Bone marrow (tissue), 2 donors: Measurements from ENCODE around the gene SCN8A.
"Not testable (repeated sequence)": the region's sequence is repeated elsewhere in the genome, so short reads cannot be mapped to it uniquely, and the experiment has no call there.

Experiments used
- DNase-seq, 2 donors: peaks; one replicate each; lab custom pipeline; 2025; lab: John Stamatoyannopoulos, UW

Gene SCN8A

DNA sequence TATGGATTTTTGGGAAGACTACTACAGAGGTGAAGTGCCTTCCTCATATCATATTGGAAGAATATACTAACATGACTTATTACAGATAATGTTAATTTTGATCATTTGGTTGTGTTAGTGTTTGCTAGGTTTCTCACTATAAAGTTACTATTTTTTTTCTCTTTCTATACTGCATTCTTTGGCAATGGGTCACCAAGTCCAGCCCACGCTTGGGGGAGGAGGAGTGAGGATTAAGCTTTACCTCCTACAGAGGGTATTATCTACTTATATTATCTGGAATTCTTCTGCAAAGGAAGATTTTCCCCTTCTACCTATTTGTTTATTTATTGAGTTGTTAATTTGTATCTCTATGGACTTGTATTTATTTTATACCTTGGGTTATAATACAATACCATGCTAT is 31.5 kb downstream of the SCN8A start:
- DNase-seq, result no peak

DNA sequence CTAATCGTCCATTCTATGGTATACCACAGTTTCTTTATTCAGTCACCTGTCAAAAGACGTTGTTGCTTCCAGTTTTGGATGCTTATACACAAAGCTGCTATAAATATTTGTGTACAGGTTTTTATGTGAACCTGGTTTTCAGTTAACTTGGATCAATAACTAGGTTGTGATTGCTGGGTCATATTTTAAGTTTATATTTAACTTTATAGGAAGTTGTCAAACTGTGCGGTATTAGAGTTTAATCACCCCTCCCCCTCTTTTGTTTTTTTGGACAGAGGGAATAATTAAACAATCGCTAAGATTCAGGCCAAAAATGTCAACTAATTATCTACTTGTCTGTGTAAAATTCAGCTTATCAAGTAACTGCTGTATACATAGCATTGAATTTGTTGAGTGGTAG is 34.3 kb downstream of the SCN8A start:
- DNase-seq, result no peak

DNA sequence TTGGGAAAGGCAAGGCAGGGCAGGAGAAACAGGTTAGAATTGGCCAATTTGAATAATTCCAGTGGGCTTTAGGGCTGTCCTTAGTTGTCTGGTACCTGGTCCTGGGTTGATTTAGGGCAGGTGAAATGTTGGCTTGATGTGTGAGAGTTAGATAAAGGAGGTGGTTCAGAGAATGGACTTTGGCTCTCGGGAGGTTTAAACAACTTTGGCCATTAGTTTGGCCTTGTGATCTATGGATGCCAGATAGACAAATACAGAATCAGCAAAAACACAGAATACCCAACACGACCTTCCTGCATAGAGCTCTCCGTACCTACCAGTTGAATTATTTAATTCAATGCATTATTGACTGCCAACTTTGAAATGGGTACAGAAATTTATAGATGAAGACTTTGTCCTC is 35.1 kb downstream of the SCN8A start:
- no peak for DNase-seq

- DNase-seq, result no peak
These were observed 35.6 kb downstream of the SCN8A start for GRCh38 chr12:51626629-51627028.

DNA sequence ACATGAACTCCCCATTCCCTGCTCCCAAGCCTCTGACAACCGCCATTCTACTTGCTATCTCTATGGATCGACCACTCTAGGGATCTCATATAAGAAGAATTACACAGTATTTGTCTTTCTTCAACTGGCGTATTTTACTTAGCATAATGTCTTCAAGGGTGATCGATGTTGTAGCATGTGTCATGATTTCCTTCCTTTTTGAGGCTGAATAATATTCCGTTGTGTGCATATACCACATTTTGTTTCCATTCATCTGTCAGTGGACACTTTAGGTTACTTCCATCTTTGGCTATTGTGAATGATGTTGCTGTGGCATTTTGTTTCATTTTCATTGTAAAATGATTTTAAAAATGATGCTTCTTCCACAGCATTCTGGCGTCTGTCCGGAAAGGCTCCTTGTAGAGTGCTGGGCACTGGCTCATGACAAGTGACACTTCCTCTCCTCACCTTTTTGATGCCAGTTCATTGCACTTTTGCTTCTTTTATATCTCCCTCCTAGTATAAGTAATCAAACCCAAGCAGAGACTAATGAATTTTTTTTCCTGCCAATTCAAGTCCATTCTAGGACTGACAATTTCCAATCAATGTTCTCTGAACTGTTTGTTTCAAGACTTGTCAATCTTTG is 39.3 kb downstream of the SCN8A start:
- DNase-seq, result no peak

DNA sequence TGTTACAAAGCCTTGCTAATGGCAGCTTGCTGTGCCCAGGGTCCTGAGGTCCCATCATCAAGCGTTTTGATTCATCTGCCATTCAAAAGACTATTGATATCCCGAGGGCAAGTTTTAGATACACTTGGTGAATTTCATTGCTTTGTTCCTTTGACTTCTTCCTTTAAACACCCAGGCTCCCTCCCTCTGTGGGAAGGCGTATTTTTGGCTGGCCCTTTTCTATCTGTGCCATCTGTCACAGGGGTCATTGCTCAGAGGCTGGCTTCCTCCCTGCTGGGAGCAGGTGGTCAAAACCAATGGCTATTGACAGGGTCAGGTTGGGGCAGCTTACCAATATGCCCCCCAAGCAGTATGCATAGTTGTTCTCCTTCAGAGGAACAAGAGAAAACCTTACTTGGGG is 40.0 kb downstream of the SCN8A start:
- DNase-seq, result no peak

- no peak for DNase-seq
These were observed 40.6 kb downstream of the SCN8A start for GRCh38 chr12:51631591-51631990.

GRCh38 chr12:51632623-51633022 is 41.6 kb downstream of the SCN8A start:
- no peak for DNase-seq

GRCh38 chr12:51635346-51635745 is 44.3 kb downstream of the SCN8A start:
- DNase-seq, result no peak

- DNase-seq, result no peak
These were observed 45.5 kb downstream of the SCN8A start for GRCh38 chr12:51636581-51636980.

GRCh38 chr12:51636986-51637385 is 46.0 kb downstream of the SCN8A start:
- no peak for DNase-seq

- no peak for DNase-seq
These were observed 48.3 kb downstream of the SCN8A start for GRCh38 chr12:51639361-51639760.

DNA sequence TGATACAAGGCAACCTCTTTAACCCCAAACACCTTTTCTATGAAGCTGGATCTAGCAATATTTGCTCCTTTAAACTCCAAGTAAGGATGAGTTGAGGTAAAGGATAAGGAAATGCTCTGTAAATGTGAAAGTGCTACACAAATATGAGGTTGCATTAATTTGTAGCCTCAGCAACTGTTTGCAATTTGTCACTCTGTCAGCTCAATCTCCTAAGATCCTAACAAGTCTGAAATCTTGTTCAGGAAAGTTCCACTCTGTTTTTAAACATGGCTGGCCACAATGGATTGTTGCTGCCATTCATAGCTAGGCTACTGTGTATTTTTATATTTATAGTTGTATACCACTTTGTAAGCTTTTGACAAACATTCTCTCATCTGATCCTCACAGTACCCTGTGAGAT is 51.3 kb downstream of the SCN8A start:
- no peak for DNase-seq

GRCh38 chr12:51643951-51644350 is 52.9 kb downstream of the SCN8A start:
- DNase-seq, result no peak

DNA sequence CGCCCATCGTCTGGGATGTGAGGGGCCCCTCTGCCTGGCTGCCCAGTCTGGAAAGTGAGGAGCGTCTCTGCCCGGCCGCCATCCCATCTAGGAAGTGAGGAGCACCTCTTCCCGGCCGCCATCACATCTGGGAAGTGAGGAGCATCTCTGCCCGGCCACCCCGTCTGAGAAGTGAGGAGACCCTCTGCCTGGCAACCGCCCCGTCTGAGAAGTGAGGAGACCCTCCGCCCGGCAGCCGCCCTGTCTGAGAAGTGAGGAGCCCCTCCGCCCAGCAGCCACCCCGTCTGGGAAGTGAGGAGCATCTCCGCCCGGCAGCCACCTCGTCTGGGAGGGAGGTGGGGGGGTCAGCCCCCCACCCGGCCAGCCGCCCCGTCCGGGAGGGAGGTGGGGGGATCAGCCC is 53.7 kb downstream of the SCN8A start:
- not testable (repeated sequence) for DNase-seq

DNA sequence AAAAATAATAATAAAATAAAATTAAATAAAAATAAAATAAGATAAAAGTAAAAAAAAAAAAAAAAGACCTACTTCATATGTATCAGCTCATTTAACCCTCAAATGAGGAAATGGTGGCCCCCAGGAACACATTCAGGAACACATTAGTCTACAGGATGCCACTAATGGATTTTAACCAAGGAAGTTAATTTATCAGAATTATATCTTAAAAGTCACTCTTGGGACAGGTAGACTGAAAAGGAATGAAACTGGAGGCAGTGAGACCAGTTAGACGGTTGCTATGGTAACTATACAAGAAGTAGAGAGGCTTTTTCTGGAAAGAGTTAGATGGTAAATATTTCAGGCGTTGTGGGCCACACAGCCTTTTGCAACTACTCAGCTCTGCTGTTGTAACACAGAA is 54.9 kb downstream of the SCN8A start:
- DNase-seq, result no peak

GRCh38 chr12:51647647-51648046 is 56.6 kb downstream of the SCN8A start:
- DNase-seq, result no peak

DNA sequence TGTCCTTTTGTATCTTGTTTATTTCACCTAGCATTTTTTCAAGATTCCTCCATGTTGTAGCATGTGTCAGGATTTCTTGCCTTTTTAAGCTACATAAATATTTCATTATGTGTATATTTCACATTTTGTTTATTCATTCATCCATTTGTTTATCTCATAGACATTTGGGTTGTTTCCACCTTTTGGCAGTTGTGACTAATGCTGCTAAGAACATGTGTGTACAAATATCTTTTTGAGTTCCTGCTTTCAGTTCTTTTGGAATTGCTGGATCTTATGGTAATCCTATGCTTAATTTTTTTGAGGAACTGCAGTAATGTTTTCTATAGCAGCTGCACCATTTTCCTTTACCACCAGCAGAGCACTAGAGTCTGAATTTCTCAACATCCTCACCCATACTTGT is 62.4 kb downstream of the SCN8A start:
- DNase-seq, result no peak

DNA sequence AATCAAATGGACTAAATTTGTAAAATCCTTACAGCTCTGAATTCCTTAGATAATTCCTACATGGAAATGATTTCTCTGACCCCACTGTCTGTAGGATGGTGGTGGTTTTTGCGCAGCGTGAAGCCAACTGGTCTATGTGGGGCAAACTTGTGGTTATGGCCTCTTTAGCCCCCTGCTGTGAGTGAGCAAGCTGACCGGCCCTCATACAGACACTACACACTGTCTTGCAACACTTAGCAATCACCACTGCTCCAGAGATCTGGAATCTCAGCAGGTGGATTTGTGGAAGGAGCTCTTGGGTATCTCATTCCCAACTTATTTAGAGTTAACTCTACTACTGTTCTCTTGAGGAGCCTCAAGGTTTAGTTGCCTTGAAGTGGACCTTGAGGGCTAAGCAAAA is 70.2 kb downstream of the SCN8A start:
- DNase-seq, result no peak

DNA sequence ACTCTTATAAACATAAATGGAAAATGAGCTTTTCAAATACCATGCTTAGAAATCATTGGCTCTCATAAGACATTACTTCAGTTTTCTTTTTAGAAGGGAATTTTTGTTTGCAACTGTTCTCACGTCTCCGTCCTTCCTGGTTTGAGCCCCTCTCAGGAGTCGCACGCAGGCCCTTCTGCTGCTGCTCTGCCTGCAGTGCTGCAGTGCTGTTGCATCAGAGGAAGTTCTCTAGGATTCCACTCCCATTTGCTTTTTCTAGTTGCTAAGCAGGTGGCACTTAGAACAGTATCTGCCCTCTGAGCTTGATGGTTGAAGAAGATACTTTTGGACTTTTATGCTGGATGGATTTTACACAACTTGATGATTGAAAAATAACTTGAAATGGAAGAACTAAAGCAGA is 70.8 kb downstream of the SCN8A start:
- DNase-seq, result no peak

GRCh38 chr12:51662728-51663154 is 71.7 kb downstream of the SCN8A start:
- no peak for DNase-seq

DNA sequence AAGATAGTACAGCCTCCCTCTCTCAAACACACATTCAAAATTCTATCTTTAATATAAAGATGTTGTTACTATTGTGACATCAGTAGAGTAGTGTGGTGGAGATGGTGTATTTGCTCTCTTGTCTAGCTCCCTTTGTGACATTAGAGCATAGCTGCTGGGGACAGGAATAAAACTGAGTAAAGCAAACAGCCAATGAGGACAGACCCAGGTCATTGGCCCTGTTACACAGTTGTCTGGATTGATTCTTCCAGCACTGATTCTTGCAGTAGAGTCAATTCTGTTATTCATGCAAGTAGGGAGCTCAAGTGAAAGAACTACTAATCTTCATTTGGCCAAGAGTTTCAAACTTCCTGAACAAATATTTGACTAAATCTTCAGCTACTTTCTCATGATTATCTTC is 72.4 kb downstream of the SCN8A start:
- DNase-seq, result no peak

- DNase-seq, result no peak
These were observed 75.7 kb downstream of the SCN8A start for GRCh38 chr12:51666696-51667095.

- no peak for DNase-seq
These were observed 76.2 kb downstream of the SCN8A start for GRCh38 chr12:51667269-51667668.

DNA sequence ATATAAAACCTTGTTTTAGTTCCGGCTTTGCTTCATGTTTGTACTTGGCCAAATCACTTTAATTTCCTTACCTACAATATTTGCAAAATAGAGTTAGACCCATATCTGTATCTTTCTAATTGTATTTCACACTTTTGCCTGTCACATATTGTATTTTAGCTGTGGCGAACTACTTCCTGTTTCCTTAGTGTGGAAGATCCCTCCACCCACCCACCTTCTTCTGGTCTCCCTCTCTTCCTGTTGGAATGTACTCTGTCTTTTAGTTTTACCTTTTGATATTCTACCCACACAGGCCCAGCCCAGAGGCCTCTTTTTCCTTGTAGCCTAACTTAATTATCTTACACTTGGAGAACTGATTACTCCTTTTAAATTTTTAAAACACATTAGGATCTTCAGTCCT is 78.2 kb downstream of the SCN8A start:
- DNase-seq, result no peak
